ENCODE results near the gene PHLPP2.

DNA sequence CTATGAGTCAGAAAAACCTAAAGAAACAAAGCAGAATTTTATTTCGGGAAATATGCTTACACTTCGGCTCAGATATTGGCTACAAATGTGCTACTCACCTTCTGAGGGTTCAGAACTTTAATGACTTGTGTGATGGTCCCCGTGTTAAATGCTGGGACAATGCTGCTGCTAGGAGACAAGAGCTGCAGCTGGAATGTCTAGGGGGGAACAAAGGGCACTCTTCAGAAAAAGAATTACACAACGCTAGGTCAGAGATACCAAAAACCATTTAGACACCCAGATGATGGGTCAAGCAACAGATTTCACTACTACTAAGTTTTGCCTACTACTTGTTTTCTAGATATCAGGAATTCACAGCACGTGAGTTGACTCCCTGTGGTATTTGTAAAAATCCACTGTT, 10.0 kb upstream of the PHLPP2 start:
- TF ChIP-seq SUZ12 (IDR thresholded peaks at IDR 0.05): no peak
- no peak for TF ChIP-seq TARDBP (IDR thresholded peaks at IDR 0.05)
- no peak for TF ChIP-seq SP1 (IDR thresholded peaks at IDR 0.05)
- TF ChIP-seq FOXM1 (IDR thresholded peaks at IDR 0.05; ENCODE audit: borderline replicate concordance): no peak
